Muscle of leg (tissue), 11 donors: ENCODE data around the gene CENPP. TPM values are rescaled to one million over a fixed set of nuclear protein-coding genes. Genes with fewer than 3 reads are reported as not detected.

Experiments used
- DNase-seq: peaks from one replicate; pipeline ENCODE4 v3.0.0; 2013
- H3K27ac ChIP-seq: one replicate; pipeline ENCODE4 v1.5.1; 2013; ENCODE audit warnings: mild to moderate bottlenecking, low read length, control low read depth
- H3K27me3 ChIP-seq: one replicate; pipeline ENCODE4 v1.6.1; 2013; ENCODE audit warnings: low read length; ENCODE audit not compliant: control insufficient read depth, insufficient read depth
- H3K36me3 ChIP-seq: one replicate; pipeline ENCODE4 v1.6.1; 2013; ENCODE audit warnings: low read length; ENCODE audit not compliant: control insufficient read depth, insufficient read depth
- H3K4me1 ChIP-seq: one replicate; pipeline ENCODE4 v1.6.1; 2013; ENCODE audit warnings: low read length; ENCODE audit not compliant: control insufficient read depth, insufficient read depth
- H3K4me3 ChIP-seq: one replicate; pipeline ENCODE4 v1.5.1; 2013; ENCODE audit warnings: low read length, control low read depth
- H3K9me3 ChIP-seq: replicated peaks from 2 replicates; pipeline ENCODE4 v1.6.1; 2013; ENCODE audit warnings: low read depth, low read length; ENCODE audit not compliant: control insufficient read depth
- WGBS: methylation state at CpG from one replicate; pipeline ENCODE4 v1.1.5; 2013; ENCODE audit warnings: missing lambda C conversion rate; ENCODE audit not compliant: insufficient coverage; 5-methylcytosine and 5-hydroxymethylcytosine counted together
- polyA plus RNA-seq, 8 donors: library from polyadenylated mRNA; unstranded; fragments of 120-200 nt; gene quantifications; one replicate each; pipeline versions ENCODE4 v1.2.1 to v1.2.3, GENCODE V29; 2013; ENCODE audit warnings: inconsistent platforms in 1 of 8, low replicate concordance in 1 of 8; ENCODE audit not compliant: insufficient read length in 8 of 8, insufficient read depth in 1 of 8
- total RNA-seq: library from RNA; stranded (reverse); fragments of 120-200 nt; gene quantifications from one replicate; pipeline ENCODE4 v1.2.4, GENCODE V29; 2013

The CENPP gene
- total and polyA plus RNA-seq, 9 donors: 3.6 to 6.4 (median 5.5) TPM

GRCh38 chr9:92658176-92658575 lies 332.4 kb downstream of the CENPP start:
- H3K27me3 ChIP-seq: no peaks in the 10 kb centered on the region
- 96% methylated on average over 4 of the region's 7 CpGs for WGBS
- H3K4me1 ChIP-seq: peaks cover 4% of the 10 kb centered on the region
- H3K4me3 ChIP-seq: no peak overlapping the region
- no peak for DNase-seq
- H3K27ac ChIP-seq: no peak overlapping the region
- H3K9me3 ChIP-seq: no peaks in the 10 kb centered on the region
- H3K36me3 ChIP-seq: peaks cover 31% of the 10 kb centered on the region

- no peak for DNase-seq
- Histone ChIP-seq H3K27ac (no peak overlapping the region), H3K4me1 (peaks cover 4% of the 10 kb centered on the region), H3K9me3 (no peaks in the 10 kb centered on the region), H3K27me3 (no peaks in the 10 kb centered on the region), H3K4me3 (no peak overlapping the region), H3K36me3 (peaks cover 31% of the 10 kb centered on the region)
- no CpG with 5 or more reads among the region's 4 CpGs for WGBS
These were observed 332.9 kb downstream of the CENPP start for GRCh38 chr9:92658611-92659010.

DNA sequence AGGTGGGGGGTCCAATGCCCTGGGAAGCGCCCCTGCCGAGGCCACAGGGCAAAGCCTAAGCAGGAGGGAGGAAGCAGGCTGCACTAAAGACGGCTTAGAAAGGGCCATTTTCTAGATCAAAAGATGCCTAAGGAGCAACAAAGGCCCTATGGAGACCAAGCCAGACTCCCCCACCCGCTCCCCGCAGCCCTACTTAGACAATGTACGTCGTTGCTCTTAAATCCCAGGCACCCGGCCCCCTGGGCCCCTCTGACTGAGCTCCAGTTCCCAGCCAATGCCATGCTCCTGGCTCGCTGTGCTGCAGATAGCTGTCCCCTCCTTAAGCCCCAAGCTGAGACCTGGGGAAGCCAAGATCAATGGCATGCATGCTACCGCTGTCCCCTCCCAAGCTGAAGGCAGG lies 333.8 kb downstream of the CENPP start:
- DNase-seq: no peak
- Histone ChIP-seq H3K9me3 (no peaks in the 10 kb centered on the region), H3K4me3 (no peak overlapping the region), H3K36me3 (peaks cover 28% of the 10 kb centered on the region), H3K27ac (no peak overlapping the region), H3K27me3 (no peaks in the 10 kb centered on the region), H3K4me1 (peaks cover 4% of the 10 kb centered on the region)
- 61% methylated on average over 10 of the region's 10 CpGs for WGBS

GRCh38 chr9:92660266-92660665 lies 334.5 kb downstream of the CENPP start:
- WGBS: 89% methylated on average over 3 of the region's 4 CpGs

GRCh38 chr9:92661127-92661526 lies 335.4 kb downstream of the CENPP start:
- Histone ChIP-seq H3K9me3 (no peaks in the 10 kb centered on the region), H3K27ac (no peak overlapping the region), H3K4me3 (no peak overlapping the region), H3K4me1 (no peaks in the 10 kb centered on the region), H3K27me3 (no peaks in the 10 kb centered on the region), H3K36me3 (peaks cover 17% of the 10 kb centered on the region)
- DNase-seq: no peak
- 93% methylated on average over 4 of the region's 5 CpGs for WGBS

More at GRCh38 chr9:92660266-92660665, 334.5 kb downstream of the CENPP start:
- H3K4me3 ChIP-seq: no peak overlapping the region
- no peak overlapping the region for H3K27ac ChIP-seq
- H3K36me3 ChIP-seq: peaks cover 22% of the 10 kb centered on the region
- H3K9me3 ChIP-seq: no peaks in the 10 kb centered on the region
- H3K4me1 ChIP-seq: peaks cover 2% of the 10 kb centered on the region
- no peak for DNase-seq
- no peaks in the 10 kb centered on the region for H3K27me3 ChIP-seq

DNA sequence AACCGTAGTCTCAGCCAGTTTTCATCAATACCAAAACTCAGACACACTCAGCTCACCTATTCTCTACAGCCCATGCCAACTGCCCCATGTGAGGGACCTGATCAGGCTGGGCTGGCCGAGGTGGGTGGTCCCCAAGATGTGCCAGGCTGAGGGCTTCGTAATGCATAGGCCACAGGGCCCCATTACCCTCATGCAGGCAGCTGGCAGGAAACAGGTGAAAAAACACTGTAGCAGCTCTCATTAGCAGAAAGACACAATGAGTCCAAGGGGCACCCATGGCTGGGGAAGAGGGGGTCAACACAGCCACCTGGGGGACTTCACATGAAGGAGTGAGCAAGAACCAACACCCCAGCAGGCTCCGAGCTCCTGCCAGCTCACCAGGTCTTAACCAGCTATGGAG lies 336.0 kb downstream of the CENPP start:
- Histone ChIP-seq H3K27ac (no peak overlapping the region), H3K36me3 (peaks cover 20% of the 10 kb centered on the region), H3K4me3 (no peak overlapping the region), H3K27me3 (no peaks in the 10 kb centered on the region), H3K9me3 (no peaks in the 10 kb centered on the region), H3K4me1 (no peaks in the 10 kb centered on the region)
- no peak for DNase-seq
- WGBS: 88% methylated on average over 3 of the region's 4 CpGs

DNA sequence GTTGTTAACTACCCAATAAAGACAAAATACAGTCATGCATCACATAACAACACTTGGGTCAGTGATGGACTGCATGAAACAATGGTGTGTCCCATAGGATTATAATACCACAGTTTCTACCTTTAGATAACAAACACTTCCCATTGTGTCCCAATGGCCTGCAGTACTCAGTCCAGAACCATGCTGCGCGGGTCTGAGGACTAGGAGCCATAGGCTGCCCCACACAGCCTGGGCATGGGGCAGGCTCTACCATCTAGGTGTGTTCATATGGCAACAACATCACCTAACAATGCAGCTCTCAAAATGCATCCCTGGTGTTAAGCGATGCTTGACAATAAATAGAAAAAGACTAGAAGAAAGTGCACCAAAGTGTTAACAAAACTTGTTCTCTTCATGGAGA lies 337.4 kb downstream of the CENPP start:
- H3K36me3 ChIP-seq: peaks cover 17% of the 10 kb centered on the region
- no peak overlapping the region for H3K27ac ChIP-seq
- WGBS: no CpG with 5 or more reads among the region's 3 CpGs
- no peak overlapping the region for H3K4me3 ChIP-seq
- no peaks in the 10 kb centered on the region for H3K27me3 ChIP-seq
- no peaks in the 10 kb centered on the region for H3K9me3 ChIP-seq
- DNase-seq: no peak
- H3K4me1 ChIP-seq: no peaks in the 10 kb centered on the region

DNA sequence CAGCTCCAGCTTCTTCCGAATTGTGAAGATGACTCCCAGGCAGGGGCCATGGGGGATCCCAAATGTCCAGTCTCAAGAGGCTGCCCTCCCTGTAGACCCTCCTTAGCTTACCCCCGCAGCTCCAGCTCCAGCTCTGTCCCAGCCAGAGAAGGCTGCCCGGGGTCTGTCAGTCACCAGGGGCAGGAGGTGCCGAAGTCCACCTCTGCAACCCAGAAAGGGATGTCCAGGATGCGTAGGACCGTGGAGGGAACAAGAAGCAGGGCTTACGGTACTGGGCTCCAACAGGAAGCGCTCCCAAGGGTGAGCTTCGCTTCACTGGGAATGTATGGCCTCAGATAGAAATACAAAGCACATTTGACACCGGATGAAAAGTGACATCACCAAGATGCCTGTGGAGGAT lies 338.2 kb downstream of the CENPP start:
- Histone ChIP-seq H3K27me3 (no peaks in the 10 kb centered on the region), H3K4me1 (peaks cover 4% of the 10 kb centered on the region), H3K9me3 (no peaks in the 10 kb centered on the region), H3K4me3 (no peak overlapping the region), H3K36me3 (peaks cover 16% of the 10 kb centered on the region), H3K27ac (no peak overlapping the region)
- no peak for DNase-seq
- 93% methylated on average over 9 of the region's 10 CpGs for WGBS

GRCh38 chr9:92664394-92665152 lies 338.8 kb downstream of the CENPP start:
- Histone ChIP-seq H3K27me3 (no peaks in the 10 kb centered on the region), H3K4me1 (peaks cover 9% of the 10 kb centered on the region), H3K9me3 (no peaks in the 10 kb centered on the region), H3K27ac (no peak overlapping the region), H3K36me3 (peaks cover 16% of the 10 kb centered on the region), H3K4me3 (no peak overlapping the region)
- WGBS: 75% methylated on average over 6 of the region's 13 CpGs
- DNase-seq: no peak

DNA sequence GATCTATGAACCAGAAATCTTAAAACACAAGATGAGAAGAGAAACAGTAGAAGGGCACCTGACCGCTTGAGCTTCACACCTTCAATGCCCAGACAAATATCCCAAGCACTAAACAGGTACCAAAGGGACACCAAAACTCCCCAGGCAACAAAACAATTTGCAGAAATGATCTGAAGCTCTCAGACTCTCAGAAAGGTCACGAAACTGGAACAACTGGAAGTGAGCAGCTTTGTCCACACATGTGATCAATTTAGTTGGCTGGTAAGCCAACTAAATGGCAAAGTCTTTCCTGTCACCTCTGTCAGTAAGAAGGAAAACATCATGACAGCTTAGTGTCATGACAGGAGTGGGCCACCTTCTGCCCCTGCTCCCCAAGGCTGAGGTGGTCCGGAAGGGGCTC lies 340.1 kb downstream of the CENPP start:
- 72% methylated on average over 2 of the region's 3 CpGs for WGBS
- peaks cover 11% of the 10 kb centered on the region for H3K4me1 ChIP-seq

GRCh38 chr9:92666236-92666635 lies 340.5 kb downstream of the CENPP start:
- Histone ChIP-seq H3K9me3 (no peaks in the 10 kb centered on the region), H3K27me3 (no peaks in the 10 kb centered on the region), H3K4me1 (peaks cover 15% of the 10 kb centered on the region), H3K4me3 (no peak overlapping the region), H3K36me3 (peaks cover 16% of the 10 kb centered on the region), H3K27ac (no peak overlapping the region)
- 89% methylated on average over 5 of the region's 6 CpGs for WGBS
- DNase-seq: no peak

More for the DNA sequence above, 340.1 kb downstream of the CENPP start:
- Histone ChIP-seq H3K36me3 (peaks cover 16% of the 10 kb centered on the region), H3K27ac (no peak overlapping the region), H3K27me3 (no peaks in the 10 kb centered on the region), H3K4me3 (no peak overlapping the region), H3K9me3 (no peaks in the 10 kb centered on the region)
- DNase-seq: no peak
